Measurements from ENCODE around the gene LCE1E. TPM values are rescaled to one million over a fixed set of nuclear protein-coding genes. Genes with fewer than 3 reads are reported as not detected.

The LCE1E gene, protein sequence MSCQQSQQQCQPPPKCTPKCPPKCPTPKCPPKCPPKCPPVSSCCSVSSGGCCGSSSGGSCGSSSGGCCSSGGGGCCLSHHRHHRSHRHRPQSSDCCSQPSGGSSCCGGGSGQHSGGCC
- total RNA-seq, result not detected
- long read RNA-seq, result 0 reads

DNA sequence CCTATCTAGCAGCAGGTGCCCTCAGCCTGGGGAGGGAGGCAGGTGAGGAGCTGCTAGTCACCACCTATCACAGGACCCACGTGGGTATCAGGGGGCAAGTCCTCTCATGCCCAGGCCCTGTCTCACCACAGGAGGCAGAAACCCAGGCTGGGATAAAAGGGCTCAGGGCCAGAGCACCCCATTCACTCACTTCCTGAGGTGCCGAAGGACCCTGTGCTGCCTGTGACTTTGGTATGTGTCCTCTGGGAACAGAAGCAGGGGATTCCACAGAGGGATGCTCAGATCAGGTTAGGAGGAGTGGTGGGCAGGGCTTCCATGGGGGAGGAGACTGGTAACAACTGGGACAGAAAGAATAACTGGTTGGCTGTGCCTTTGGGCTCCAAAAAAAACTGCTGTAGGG is at the start of gene LCE1E:
LCE1E (plus strand) TSS at position 181 of the 400 bp plus-strand sequence. CDS start 1,043 bp downstream, outside the sequence.
- DNase-seq, result no peak
- ATAC-seq, result no peak
- intact Hi-C loops (cut with DNase I, micrococcal nuclease), result no loop called here

DNA sequence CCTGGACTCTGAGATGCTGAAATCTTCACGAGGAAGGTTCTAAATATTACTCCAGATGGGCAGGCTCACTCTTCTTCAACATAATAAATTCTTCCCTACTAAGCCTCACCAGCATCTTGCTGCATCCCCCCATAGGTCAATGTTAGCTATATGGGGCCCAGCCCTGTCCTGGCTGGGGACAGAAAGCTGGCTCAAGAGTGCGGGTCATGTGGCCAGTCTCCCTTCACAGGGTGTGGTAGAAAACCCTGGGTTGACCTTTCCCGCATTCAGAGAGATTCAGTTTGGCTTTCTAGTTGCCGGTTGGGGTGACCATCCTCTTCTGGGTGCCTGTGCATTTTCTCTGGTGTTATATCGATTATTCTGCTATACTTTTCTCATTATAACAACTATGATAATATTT is 48.1 kb upstream of the LCE1E start:
- ATAC-seq, result no peak
- no peak for DNase-seq
- intact Hi-C loops (cut with DNase I, micrococcal nuclease), result no loop called here

DNA sequence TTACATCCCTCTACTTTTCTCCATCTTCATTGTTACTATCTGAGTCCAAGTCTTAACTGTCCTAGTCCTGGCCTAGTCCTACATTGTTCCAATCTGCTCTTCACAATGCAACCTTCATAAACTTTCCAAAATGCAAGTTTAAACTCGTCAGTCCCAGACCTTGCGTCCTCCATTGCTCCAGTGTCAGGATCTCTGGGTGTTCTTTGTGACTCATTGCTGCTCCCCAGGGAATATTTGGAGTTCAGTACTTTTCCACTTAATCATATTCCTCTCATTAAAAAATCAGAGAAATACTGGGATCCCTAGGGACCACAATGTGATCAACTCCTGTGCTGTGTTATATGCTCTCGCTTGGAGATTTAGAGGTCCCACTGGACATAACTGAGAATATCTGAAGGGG is 46.2 kb upstream of the LCE1E start:
- ATAC-seq, result no peak
- intact Hi-C loops (cut with DNase I, micrococcal nuclease), result no loop called here

DNA sequence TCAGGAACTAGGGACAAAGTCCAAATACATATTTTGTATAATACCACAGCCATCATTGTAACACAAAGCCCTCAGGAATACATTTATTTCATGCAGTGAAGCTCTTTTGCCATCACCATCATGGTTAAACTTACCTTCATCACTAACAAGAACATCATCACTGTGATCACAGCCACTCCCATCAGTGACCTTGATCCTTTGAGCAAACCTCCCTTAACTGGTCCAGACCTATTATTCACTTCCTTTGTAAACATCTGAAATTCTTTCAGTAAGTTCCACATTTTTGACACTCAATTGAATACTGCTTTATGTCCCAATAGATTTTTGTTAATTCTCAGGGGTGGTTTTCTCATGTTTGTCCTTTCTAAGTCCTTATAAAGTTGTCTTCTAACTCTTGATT is 44.4 kb upstream of the LCE1E start:
- intact Hi-C loops (cut with DNase I, micrococcal nuclease), result no loop called here
- DNase-seq (no peak), ATAC-seq (no peak)

More for the DNA sequence above, 46.2 kb upstream of the LCE1E start:
- DNase-seq, result no peak

DNA sequence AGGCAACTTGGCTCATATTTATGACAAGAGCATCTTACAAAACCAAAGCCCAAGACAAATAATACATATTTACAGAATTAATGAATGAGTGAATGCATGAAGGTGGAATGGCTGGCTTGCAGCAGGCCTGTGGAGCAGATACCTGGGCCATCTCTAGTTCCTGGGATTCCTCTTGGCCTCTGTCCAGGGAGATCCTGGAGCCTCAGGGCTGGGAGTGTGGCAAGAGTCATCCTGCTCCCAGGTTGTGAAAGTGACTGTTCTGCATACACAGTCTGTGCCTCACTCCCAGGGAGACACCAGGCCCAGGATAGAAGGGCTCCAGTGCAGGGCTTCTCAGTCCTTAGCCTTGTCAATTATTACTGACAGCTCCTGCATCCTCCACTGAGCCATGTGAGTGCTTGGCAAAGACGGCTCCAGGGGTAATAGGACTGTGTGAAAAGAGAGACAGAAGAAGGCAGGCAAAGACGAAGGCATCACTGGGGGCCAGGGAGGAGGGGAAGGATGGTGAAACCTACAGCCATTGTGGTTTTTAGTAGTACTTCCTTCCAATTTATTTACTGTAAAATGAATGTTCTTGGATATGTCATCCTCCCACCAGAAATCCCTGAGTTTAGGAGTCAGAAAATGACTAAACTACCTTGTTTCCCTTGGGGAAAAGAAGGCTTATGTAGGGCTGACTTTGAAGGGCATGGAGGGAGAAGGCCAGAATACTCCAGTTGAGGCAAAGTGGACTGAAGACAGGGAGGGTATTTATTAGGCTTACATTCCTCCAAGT is 42.5 kb upstream of the LCE1E start:
- intact Hi-C loops (cut with DNase I, micrococcal nuclease), result no loop called here
- ATAC-seq (no peak), DNase-seq (no peak)

DNA sequence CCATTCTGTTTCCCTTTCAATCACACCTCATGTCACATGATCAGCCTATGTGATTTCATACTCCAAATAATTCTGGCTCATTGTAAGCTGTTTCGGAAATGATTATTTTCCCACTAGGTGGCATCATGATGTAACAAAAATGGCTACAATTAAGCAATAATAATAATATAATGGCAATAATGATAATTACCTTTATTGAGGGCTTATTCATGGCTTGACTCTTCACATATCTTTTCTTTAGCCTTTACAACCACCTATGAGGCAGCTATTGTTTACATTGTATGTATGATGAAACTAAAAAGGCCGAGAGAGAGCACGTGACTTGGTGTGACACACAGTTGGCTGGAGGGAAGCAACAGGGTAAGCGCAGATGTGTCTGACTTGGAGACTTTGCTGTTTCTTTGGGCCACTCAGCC is 40.8 kb upstream of the LCE1E start:
- intact Hi-C loops (cut with DNase I, micrococcal nuclease), result no loop called here
- no peak for ATAC-seq
- no peak for DNase-seq

DNA sequence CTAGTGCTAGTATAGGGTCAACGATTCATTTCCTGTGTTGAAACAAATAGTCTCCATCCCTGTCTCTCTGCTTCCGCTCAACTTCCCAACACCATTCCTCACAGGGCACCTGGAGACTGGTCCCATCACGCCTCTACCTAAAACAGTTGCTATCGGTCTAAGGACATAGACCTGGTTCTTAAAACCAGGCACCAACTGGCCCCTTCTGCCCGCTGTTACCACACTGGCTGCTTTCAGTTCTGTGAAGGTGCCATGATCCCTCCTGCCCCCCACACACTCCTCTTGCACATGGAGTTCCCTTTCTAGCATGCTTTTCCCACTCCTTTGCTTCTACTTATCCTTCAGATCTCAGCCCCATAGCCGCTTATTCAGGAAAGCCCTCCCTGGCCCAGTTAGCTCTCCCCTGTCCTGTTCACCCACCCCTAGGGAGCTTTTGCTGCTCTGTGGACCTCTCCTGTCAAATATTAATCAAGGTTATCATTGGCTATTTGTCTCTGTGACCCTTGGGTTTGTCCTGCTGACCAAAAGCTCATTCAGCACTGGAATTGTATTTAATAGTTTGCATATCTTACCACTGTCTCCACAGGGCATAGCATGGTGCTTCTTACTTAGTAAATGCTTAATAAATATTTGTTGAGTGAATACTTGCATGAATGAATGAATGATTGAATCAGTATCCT is 40.2 kb upstream of the LCE1E start:
- intact Hi-C loops (cut with DNase I, micrococcal nuclease), result no loop called here
- DNase-seq (no peak), ATAC-seq (no peak)

DNA sequence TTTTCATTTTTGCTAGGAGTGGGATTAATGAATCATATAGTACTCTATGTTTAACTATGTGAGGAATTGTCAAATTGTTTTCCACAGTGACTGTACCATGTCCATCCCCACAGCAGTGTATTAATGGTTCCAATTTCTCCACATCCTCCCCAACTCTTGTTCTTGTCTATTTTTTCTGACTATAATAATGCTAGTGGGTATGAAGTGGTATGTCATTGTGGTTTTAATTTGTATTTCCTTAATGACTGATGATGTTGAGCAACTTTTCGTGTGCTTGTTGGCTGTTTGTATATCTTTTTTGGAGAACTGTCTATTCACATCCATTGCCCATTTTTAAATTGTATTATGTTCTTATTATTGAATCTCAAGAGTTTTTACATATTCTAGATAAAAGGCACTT is 38.2 kb upstream of the LCE1E start:
- DNase-seq (no peak), ATAC-seq (no peak)
- intact Hi-C loops (cut with DNase I, micrococcal nuclease), result no loop called here

DNA sequence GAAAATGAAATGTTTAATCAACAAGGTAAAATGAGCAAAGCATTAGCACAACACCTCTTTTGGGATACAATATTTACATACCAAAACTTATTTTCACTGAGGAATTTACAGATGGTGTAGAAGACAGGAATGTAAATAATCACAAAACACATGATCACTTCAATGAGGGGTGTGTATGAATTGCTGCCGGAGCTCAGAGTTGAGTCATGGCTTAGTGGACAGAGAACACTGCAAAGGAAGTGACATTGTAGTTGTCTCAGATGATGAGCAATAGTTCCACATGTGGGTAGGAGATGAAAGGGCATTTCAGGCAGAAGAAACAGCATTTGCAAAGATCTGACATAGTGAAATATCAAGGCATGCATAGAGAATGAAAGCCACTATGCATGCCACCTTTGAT is 33.8 kb upstream of the LCE1E start:
- no peak for ATAC-seq
- intact Hi-C loops (cut with DNase I, micrococcal nuclease), result no loop called here

DNA sequence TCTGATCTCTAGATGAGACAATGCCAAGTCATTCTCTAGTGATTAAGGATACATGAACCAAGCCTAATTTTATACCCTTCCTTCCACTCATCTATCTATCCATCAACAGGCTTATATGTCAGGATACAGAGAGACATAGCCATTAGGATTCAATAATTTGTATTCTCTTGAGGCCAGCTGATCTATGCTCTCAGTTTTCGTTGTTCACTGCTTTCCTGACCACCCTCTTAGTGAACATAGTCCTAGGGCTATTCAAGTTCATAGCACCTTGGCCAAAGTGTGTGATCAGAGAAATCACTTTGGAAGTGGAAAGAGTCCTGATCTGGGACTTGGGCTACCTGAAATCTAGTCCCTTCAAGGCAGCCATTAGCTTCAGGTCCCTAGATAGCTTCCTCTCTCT is 32.5 kb upstream of the LCE1E start:
- intact Hi-C loops (cut with DNase I, micrococcal nuclease), result no loop called here
- ATAC-seq (no peak), DNase-seq (no peak)

More for the DNA sequence above, 33.8 kb upstream of the LCE1E start:
- no peak for DNase-seq

DNA sequence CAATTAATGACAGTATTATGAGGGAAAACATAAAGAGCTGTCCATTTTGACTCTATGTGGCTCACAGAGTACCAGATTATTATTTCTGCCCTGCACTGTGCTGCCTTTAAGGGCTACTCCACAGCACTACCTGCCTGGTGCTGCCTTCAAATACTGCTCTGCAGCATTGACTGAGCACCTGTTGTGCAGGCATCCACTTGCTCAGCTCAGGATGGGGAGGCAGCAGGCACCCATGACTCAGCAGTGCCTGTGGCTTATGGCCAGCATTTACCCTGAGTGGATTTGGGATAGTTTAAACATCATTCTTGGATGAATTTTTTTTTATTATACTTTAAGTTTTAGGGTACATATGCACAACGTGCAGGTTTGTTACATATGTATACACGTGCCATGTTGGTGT is 29.2 kb upstream of the LCE1E start:
- DNase-seq (no peak), ATAC-seq (no peak)
- intact Hi-C loops (cut with DNase I, micrococcal nuclease), result no loop called here

DNA sequence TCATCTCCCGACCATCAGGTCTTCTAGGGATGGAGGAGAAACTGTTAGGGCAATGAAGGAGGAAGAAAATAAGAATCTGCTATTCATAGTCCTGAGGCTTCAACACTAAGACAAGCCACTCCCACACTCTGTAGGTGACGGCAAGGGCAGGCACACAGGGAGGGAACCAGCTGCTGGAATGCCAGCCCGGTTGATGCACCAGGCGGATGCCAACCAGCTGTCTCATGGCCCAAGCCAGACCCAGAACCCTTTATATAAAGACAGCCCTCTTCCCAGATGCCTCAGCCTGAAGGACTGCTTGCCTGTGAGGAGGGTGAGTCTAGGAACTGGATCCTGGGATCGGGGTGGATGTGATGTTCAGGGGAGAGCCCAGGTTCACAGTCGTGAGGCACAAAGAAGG is 28.3 kb upstream of the LCE1E start, which contains the start of gene KPRP:
KPRP (plus strand) TSS at position 279 of the 400 bp plus-strand sequence. CDS start 1,564 bp downstream, outside the sequence.
- DNase-seq, result no peak
- ATAC-seq, result no peak
- intact Hi-C loops (cut with DNase I, micrococcal nuclease), result no loop called here

DNA sequence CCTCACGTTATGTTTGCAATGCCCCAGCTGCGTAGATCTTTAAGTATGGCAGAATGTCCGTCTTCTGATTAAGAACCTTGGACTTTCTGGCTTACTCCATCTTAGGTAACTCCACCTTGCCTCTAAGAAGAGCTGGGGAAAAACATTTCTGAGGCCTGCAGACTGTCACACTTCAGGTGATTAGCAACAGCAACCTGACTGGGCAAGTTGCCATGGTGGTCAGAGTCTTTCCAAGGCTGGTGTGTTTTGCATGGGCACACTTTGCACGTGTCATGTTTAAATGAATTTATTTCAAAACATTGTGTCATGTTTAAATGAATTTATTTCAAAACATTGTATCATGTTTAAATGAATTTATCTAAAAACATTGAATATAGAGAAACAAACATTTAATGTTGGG is 27.4 kb upstream of the LCE1E start:
- intact Hi-C loops (cut with DNase I, micrococcal nuclease), result no loop called here
- no peak for ATAC-seq
- DNase-seq, result no peak

DNA sequence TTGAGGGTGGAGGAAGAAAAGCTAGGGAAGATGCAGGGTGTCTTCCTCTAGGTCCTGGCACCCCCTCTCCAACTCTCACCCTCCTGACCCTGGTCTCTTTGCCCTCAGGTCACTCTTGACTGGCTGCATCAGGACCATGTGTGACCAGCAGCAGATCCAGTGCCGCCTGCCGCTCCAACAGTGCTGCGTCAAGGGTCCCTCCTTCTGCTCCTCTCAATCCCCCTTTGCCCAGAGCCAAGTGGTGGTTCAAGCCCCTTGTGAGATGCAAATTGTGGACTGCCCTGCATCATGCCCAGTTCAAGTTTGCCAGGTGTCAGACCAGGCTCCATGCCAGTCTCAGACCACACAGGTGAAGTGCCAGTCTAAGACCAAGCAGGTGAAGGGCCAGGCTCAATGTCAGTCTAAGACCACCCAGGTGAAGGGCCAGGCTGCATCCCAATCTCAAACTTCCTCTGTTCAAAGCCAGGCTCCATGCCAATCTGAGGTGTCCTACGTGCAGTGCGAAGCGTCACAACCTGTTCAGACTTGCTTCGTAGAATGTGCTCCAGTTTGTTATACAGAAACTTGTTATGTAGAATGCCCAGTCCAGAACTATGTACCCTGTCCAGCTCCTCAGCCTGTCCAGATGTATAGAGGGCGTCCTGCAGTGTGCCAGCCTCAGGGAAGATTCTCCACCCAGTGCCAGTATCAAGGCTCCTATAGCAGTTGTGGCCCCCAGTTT is 26.4 kb upstream of the LCE1E start:
- ATAC-seq, result no peak

DNA sequence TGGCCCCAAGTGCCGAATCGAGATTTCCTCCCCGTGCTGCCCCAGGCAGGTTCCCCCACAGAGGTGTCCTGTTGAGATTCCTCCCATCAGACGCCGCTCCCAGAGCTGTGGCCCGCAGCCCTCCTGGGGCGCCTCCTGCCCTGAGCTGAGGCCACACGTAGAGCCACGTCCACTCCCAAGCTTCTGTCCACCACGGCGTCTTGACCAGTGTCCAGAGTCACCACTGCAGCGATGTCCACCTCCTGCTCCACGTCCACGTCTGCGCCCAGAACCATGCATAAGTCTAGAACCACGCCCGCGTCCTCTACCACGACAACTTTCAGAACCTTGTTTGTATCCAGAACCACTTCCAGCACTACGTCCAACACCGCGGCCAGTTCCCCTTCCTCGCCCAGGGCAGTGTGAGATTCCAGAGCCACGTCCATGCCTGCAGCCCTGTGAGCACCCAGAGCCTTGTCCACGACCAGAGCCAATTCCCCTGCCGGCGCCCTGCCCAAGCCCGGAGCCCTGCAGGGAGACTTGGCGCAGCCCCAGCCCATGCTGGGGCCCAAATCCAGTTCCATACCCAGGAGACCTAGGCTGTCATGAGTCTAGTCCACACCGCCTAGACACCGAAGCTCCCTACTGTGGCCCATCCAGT is 25.4 kb upstream of the LCE1E start:
- ATAC-seq (no peak), DNase-seq (no peak)
- intact Hi-C loops (cut with DNase I, micrococcal nuclease), result no loop called here

More for the DNA sequence above, 26.4 kb upstream of the LCE1E start:
- no peak for DNase-seq
- intact Hi-C loops (cut with DNase I, micrococcal nuclease), result no loop called here

DNA sequence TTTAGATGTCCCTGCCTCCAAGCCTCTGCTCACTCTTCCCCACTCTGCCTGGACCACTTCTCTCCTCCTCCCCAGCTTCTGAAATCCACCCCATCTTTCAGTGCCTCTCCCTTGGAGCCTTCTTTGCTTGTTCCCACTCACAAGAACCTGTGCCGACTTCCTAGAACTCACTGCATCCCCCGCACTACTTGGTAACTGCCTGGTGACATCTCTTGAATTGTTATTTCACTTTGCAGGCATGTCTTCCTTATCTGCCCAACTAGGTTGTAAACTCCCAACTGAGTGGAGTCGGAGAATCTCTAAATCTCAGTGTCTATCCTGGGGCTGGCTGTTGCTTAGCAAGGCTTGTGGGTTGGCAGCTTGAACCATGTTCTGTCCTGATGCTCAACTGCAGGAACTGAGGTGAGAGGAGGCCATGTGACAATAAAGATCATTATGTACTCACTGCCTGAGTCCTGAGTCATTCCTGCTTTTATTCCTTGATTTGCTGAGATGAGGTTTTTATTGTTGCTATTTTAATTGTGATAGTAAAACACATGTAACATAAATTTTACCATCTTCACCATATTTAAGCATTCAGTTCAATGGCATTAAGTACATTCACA is 24.3 kb upstream of the LCE1E start:
- no peak for ATAC-seq
- intact Hi-C loops (cut with DNase I, micrococcal nuclease), result no loop called here
- DNase-seq, result no peak

DNA sequence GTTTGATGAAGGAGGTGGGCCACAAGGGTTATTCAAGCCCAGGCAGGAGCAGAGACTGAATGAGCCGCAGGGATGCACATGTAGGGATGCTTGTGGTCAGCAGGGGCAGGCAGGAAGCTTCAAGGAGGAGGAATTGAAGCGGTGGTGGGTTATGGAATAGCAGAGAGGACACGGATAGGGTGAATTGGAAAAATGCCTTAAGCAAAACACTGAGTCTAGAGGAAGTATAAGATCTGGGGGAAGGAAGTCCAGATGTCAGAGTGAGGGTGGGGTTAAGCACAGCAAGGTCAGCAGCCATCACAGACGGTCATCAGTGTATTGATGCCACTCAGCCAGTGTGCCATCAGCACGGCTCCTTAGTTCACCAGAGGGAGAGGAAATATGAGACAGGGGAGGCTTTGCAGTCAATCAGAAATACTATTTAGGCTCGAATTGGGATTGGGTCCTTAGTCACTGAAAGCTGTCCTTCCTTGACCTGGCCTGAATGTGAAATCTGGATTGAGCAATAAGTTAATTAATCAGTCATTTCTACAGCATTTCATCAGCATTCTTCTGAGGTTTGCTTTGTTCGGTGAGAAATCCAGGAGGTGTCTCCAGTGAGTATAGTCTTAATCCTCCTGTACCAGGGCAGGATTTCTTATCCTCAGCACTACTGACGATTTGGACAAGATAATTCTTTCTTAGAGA is 17.1 kb upstream of the LCE1E start:
- DNase-seq (no peak), ATAC-seq (no peak)
- intact Hi-C loops (cut with DNase I, micrococcal nuclease), result no loop called here

DNA sequence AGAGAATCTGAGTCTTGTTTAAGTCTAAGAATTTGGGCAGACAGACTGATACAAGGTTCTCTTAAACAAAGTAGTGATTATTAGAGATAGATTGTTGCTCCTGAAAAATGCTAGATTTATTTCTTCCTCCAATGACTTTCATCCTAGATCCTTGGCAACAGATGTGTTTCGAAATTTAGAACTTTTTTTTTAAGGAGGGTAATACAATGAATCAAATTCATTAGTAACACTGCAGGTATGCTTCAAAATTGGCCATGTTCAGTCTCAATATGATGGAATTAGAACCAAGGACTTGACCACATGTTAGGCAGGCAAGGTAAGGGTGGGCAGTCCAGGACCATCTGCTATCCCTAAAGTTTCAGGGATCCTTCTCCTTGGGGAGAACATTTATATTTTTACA is 15.6 kb upstream of the LCE1E start:
- intact Hi-C loops (cut with DNase I, micrococcal nuclease), result no loop called here
- no peak for ATAC-seq
- no peak for DNase-seq
